ENCODE data around the gene POLD4. TPM values are rescaled to one million over a fixed set of nuclear protein-coding genes. Genes with fewer than 3 reads are reported as not detected.

Gene POLD4
- total RNA-seq, 4 donors from 2014 or later, result 65.7 to 87.3 (median 74.4) TPM

DNA sequence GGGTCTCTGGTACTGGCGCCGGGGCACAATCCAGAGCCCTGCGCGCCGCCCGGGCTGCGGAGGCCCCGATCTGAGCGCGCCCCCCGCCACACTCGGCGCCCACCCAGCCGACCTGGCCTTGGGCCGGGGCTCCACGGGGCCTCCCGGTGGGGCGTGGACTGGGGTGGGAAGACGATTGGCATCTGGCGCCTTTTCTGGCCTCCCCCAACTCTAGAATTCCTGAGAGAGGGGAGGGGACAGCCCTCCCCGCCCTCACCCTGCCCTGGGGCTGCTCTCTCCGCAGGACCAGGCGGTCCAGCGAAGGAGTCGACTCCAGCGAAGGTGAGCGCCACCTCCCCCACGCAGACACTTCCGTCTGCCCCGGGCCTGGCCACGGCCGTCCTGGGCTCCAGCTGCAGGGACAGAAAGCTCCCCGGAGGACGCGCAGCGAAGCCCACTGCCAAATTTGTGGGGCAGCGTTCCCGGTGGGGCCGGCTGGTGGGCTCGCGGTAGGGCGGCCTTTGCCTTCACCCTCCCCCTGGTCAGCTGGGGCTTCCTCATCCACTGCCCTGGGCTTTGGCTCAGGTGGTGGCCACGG is 49.4 kb downstream of the POLD4 start:
- H3K27me3 ChIP-seq, result no peaks in the 10 kb centered on the region
- H3K4me1 ChIP-seq, result peaks cover 0 to 37% (median 18%) of the 10 kb centered on the region in 3 donors
- no peaks in the 10 kb centered on the region for H3K9me3 ChIP-seq
- TF ChIP-seq EP300 (IDR thresholded peaks at IDR 0.05) (no peak), POLR2AphosphoS5 (IDR thresholded peaks at IDR 0.05) (no peak), CTCF (IDR thresholded peaks at IDR 0.05) (no peak), POLR2A (IDR thresholded peaks at IDR 0.05) (no peak)
- ATAC-seq, result peak; percentile 6
- peak overlapping the region; percentile 5 to 82 (median 78) for H3K27ac ChIP-seq
- H3K4me3 ChIP-seq, result peak overlapping the region; percentile 80 to 98
- no CpG with 5 or more reads among the region's 43 CpGs for WGBS, 2 donors (ENCODE audit: low coverage in 1 of 2)
- peaks cover 0 to 59% of the 10 kb centered on the region in 2 donors for H3K36me3 ChIP-seq

- Histone ChIP-seq H3K27me3 (no peaks in the 10 kb centered on the region), H3K4me1 (peaks cover 0 to 37% (median 18%) of the 10 kb centered on the region in 3 donors), H3K27ac (peak within 1 kb of the TSS; percentile 5 to 82 (median 78)), H3K36me3 (peaks cover 0 to 59% of the 10 kb centered on the region in 2 donors), H3K9me3 (no peaks in the 10 kb centered on the region), H3K4me3 (peak within 1 kb of the TSS; percentile 80 to 98)
- TF ChIP-seq POLR2AphosphoS5 (IDR thresholded peaks at IDR 0.05) (peak; percentile 51), POLR2A (IDR thresholded peaks at IDR 0.05) (peak in 1 of 2 donors; percentile 31), EP300 (IDR thresholded peaks at IDR 0.05) (no peak)
- WGBS, 2 donors (ENCODE audit: low coverage in 1 of 2), result 0% methylated on average over 4 of the region's 65 CpGs; no CpG with 5 or more reads in 1 of the 2 donors
- peak; percentile 88 for ATAC-seq
These were observed 50.1 kb downstream of the POLD4 start, which contains the start of gene SSH3 for GRCh38 chr11:67303132-67303834. SSH3 (plus strand) TSS chr11:67303530; CDS start chr11:67303626, 96 bp downstream.

GRCh38 chr11:67302571-67303131 is 50.7 kb downstream of the POLD4 start:
- peak overlapping the region; percentile 80 to 98 for H3K4me3 ChIP-seq
- no peaks in the 10 kb centered on the region for H3K27me3 ChIP-seq
- ATAC-seq, result peak; percentile 19
- peaks cover 0 to 59% of the 10 kb centered on the region in 2 donors for H3K36me3 ChIP-seq
- WGBS, 2 donors (ENCODE audit: low coverage in 1 of 2), result no CpG with 5 or more reads among the region's 23 CpGs
- peaks cover 0 to 37% (median 18%) of the 10 kb centered on the region in 3 donors for H3K4me1 ChIP-seq
- H3K9me3 ChIP-seq, result no peaks in the 10 kb centered on the region
- H3K27ac ChIP-seq, result peak overlapping the region in 3 of 4 donors; percentile 76 to 82 (median 79)
- TF ChIP-seq POLR2AphosphoS5 (IDR thresholded peaks at IDR 0.05) (no peak), POLR2A (IDR thresholded peaks at IDR 0.05) (no peak), CTCF (IDR thresholded peaks at IDR 0.05) (no peak), EP300 (IDR thresholded peaks at IDR 0.05) (no peak)

- WGBS, 2 donors (ENCODE audit: low coverage in 1 of 2), result 36 to 87% methylated on average over 3 of the region's 15 CpGs
- ATAC-seq, result no peak
- TF ChIP-seq CTCF (IDR thresholded peaks at IDR 0.05), result no peak
- no peak for TF ChIP-seq POLR2A (IDR thresholded peaks at IDR 0.05)
- no peak for TF ChIP-seq POLR2AphosphoS5 (IDR thresholded peaks at IDR 0.05)
- TF ChIP-seq EP300 (IDR thresholded peaks at IDR 0.05), result no peak
- H3K4me3 ChIP-seq, result peak overlapping the region in 1 of 2 donors; percentile 98
- H3K27ac ChIP-seq, result peak overlapping the region in 3 of 4 donors; percentile 76 to 82 (median 79)
- H3K9me3 ChIP-seq, result no peaks in the 10 kb centered on the region
- no peaks in the 10 kb centered on the region for H3K27me3 ChIP-seq
- H3K36me3 ChIP-seq, result peaks cover 0 to 58% of the 10 kb centered on the region in 2 donors
- H3K4me1 ChIP-seq, result peaks cover 0 to 37% (median 18%) of the 10 kb centered on the region in 3 donors
These were observed 51.3 kb downstream of the POLD4 start for GRCh38 chr11:67301951-67302516.
